GM12875 (cell line): ENCODE data around the gene NOSTRIN.
A peak's percentile ranks its signal among the peaks of the same experiment; 100 is the strongest.

Source experiments
- H3K4me3 ChIP-seq: one replicate; pipeline ENCODE4 v1.5.1; 2011; ENCODE audit warnings: low read depth, low read length, control low read depth
- TF ChIP-seq, protein P1 (sequence below): IDR thresholded peaks from 2 replicates; pipeline ENCODE4 v1.5.1; 2011; ENCODE audit warnings: low read depth, mild to moderate bottlenecking, control low read depth, inconsistent platforms, low read length, moderate library complexity, borderline replicate concordance; ENCODE audit not compliant: insufficient read depth

Gene NOSTRIN, protein sequence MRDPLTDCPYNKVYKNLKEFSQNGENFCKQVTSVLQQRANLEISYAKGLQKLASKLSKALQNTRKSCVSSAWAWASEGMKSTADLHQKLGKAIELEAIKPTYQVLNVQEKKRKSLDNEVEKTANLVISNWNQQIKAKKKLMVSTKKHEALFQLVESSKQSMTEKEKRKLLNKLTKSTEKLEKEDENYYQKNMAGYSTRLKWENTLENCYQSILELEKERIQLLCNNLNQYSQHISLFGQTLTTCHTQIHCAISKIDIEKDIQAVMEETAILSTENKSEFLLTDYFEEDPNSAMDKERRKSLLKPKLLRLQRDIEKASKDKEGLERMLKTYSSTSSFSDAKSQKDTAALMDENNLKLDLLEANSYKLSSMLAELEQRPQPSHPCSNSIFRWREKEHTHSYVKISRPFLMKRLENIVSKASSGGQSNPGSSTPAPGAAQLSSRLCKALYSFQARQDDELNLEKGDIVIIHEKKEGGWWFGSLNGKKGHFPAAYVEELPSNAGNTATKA

DNA sequence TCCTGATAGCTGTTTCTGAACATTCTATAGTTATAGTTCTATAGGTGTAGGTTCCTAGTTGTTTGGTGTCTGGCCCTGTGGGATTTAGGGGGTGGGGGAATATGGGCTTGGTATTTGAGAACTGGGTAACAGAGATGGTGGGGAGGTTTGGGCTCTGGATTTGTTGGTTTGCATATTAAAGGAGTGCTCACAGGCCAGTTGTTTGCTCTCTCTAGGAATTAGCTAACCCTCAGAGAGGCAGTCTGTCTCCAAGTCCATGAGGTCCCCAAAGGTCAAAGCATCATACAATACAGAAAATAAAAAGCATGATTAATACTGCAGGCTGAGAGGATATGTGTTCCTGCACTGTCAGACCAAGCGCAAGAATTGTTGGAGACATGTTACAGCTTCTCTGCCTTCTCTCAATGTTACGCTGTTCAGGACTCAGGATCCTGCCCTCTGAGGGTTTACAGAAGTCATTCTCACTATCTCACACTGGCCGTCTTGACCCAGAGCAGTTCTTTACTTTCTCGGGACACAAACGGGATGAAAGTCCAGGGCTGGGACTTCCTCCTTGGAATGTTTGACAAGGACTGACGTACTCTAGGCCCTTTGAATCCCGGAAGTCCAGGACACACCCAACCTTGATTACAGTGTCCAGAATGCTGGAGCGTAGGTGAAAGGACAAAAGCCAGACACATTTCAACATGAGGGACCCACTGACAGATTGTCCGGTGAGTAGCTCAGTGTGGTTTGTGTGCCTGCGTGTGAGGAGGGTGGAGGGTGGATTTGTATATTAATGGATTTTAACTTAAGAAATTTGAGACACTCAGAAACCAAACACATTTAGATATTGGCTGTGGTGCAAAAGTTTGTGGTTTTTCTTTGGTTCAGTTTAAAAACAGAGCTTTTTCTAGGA is at the start of gene NOSTRIN:
TSS of gene NOSTRIN (plus strand) at position 677 of the 898 bp plus-strand sequence. CDS start at position 687, 10 bp downstream.
- no peak within 1 kb of the TSS for H3K4me3 ChIP-seq
- TF ChIP-seq, protein P1, sequence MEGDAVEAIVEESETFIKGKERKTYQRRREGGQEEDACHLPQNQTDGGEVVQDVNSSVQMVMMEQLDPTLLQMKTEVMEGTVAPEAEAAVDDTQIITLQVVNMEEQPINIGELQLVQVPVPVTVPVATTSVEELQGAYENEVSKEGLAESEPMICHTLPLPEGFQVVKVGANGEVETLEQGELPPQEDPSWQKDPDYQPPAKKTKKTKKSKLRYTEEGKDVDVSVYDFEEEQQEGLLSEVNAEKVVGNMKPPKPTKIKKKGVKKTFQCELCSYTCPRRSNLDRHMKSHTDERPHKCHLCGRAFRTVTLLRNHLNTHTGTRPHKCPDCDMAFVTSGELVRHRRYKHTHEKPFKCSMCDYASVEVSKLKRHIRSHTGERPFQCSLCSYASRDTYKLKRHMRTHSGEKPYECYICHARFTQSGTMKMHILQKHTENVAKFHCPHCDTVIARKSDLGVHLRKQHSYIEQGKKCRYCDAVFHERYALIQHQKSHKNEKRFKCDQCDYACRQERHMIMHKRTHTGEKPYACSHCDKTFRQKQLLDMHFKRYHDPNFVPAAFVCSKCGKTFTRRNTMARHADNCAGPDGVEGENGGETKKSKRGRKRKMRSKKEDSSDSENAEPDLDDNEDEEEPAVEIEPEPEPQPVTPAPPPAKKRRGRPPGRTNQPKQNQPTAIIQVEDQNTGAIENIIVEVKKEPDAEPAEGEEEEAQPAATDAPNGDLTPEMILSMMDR: no peak

DNA sequence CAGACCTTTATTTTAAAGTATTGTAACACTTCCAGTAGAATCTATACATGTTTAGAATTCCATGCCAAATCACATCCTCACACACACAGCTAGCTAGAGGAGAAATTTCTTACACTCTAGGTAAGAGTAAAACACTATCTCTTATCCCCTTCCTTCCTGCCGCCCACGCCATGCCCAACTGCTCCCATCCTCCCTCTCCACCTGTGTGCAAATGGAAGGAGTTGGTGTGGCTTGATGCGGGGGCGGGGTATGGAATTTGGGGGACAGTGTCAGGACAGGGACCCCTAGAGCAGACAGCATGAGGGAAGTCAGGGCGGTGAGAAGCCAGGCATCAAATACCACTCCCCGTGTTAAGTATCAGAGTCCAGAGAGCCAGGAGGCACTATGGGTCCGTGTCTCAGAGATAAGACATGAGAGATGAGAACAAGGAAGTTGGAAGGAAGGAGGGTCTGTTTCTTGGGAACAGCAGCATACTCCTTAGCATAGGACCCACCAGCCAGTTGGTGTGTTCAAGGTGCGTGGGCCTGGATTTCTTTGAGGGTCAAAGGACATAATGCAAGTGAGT is 48.6 kb upstream of the NOSTRIN start:
- TF ChIP-seq, protein P1: no peak
- H3K4me3 ChIP-seq: no peak overlapping the region

DNA sequence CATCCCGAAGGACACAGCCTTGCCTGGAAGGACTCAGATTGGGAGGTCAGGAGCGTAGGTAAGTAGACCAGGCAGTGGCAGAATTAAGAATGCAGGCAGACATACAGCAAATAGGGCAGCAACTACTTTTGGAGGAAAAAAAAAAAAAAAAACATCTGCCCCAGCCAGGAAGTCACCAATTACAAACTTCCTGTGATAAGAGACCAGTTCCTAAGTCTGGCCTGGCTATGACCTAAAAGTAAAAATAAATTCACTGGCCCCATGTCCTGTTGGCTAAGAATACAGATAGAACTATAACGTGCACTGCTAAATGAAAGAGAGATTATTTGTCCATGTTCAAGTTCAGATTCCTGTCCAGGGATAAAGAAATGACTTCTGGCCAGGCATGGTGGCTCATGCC is 45.2 kb upstream of the NOSTRIN start:
- no peak overlapping the region for H3K4me3 ChIP-seq
- TF ChIP-seq, protein P1: no peak

DNA sequence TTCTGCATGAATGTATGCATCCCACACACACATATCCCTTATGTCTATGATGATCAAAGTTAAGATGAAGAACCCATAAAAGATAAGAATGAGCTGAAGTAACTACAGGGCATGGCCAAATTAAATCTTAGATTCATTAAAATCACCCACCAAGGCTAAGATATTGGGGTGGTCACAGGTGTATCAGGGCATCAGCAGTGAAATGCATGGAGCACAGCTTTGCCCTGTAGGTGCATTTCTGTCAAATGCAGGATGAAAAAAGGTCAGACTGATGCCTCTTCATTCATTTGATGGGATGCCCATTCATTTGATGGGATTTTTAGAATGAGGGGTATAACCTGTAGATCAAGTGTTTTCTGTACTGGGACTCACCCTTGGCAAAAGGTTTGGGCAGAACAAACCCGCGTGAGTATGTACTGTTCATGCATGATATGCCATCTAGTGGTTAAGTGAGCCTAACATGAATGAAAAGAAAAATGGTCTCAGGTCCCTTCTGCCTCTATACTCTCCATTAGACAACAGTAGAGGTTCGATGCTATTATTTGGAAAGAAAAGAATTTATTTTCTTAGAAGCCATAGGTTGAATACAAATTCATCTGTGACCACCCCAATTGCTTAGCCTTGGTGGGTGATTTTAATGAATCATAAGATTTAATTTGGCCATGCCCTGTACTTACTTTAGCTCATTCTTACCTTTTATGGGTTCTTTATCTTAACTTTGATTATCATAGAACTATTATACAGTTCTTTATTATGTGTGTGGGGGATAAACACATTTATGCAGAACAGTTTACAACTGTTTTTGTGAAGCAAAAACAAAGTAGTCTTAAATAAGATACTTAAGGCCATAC is 43.2 kb upstream of the NOSTRIN start:
- TF ChIP-seq, protein P1: peak; percentile 49; the same call in 1 of the 2 replicates
- H3K4me3 ChIP-seq: no peak overlapping the region

DNA sequence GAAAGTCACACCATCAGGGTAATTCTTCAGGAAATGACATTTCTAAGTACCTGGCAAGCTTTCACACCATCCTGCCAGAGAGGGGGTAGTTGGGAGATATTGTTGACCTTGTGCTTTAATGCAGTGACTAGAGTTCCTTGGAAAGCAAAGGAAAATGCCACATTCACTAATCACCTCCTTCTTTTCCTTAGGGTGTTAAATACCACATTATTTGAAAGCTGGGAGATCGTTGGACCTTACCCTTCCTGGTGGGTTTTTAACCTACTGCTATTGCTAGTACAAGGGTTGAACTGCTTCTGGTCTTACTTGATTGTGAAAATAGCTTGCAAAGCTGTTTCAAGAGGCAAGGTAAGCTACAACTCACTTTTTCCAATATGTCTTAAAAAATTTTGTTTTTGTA is 37.0 kb upstream of the NOSTRIN start:
- TF ChIP-seq, protein P1: no peak
- no peak overlapping the region for H3K4me3 ChIP-seq

DNA sequence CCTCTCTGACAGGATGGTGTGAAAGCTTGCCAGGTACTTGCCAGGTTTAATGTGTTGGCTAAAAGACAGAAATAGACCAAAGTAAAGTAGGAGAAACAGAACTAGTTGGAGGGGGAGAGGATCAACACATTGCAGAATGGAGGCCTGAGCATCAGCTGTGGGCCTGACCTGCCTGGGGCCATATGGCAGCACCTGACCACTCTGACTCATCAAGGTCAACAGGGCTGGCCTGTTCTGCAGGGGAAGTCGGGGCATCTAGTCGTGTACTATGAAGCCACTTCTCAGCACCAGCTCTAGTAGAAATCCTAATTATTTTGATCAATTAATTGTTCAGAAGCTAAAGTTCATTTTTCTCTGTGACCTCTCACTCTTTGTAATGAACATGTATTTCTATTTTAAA is 35.8 kb upstream of the NOSTRIN start:
- H3K4me3 ChIP-seq: no peak overlapping the region

More for the DNA sequence above, 35.8 kb upstream of the NOSTRIN start:
- TF ChIP-seq, protein P1: no peak
